Activated CD4-positive, alpha-beta T cell treated with anti-CD3 and anti-CD28 coated beads for 4 hours (primary cell): Measurements from ENCODE around the gene ST3GAL3.
"Not testable (repeated sequence)": the region's sequence is repeated elsewhere in the genome, so short reads cannot be mapped to it uniquely, and the experiment has no call there.

Experiments
- DNase-seq, 2 donors: peaks; one replicate each; pipeline ENCODE4 v3.0.0-alpha.2; 2020

Gene ST3GAL3

GRCh38 chr1:43828574-43828973 lies 121.2 kb downstream of the ST3GAL3 start:
- no peak for DNase-seq

- DNase-seq = no peak
Measured at GRCh38 chr1:43830802-43831201, 123.5 kb downstream of the ST3GAL3 start.

DNA sequence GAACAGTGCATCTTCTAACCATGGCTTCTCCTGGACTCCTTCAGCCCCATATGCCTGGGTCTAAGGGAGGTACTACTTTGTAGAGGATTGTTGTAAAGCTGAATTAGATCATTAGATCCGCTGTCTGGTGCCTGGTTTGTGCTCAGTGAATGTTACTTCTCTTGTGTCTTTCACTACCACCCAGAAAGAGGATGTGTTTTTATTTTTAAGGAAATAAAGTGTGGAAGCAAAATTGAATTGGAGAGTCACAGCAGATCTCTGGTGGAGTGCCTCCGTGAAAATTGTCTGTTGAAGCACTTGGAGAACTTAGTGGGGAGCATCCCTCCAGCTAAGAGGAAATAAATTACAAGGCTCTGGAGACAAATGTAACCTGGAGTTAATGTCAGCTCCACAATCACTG lies 124.5 kb downstream of the ST3GAL3 start:
- no peak for DNase-seq

- DNase-seq = no peak
Measured at GRCh38 chr1:43832255-43832654, 124.9 kb downstream of the ST3GAL3 start.

GRCh38 chr1:43832998-43833397 lies 125.7 kb downstream of the ST3GAL3 start:
- no peak for DNase-seq

GRCh38 chr1:43833902-43834279 lies 126.6 kb downstream of the ST3GAL3 start:
- DNase-seq = not testable (repeated sequence)

DNA sequence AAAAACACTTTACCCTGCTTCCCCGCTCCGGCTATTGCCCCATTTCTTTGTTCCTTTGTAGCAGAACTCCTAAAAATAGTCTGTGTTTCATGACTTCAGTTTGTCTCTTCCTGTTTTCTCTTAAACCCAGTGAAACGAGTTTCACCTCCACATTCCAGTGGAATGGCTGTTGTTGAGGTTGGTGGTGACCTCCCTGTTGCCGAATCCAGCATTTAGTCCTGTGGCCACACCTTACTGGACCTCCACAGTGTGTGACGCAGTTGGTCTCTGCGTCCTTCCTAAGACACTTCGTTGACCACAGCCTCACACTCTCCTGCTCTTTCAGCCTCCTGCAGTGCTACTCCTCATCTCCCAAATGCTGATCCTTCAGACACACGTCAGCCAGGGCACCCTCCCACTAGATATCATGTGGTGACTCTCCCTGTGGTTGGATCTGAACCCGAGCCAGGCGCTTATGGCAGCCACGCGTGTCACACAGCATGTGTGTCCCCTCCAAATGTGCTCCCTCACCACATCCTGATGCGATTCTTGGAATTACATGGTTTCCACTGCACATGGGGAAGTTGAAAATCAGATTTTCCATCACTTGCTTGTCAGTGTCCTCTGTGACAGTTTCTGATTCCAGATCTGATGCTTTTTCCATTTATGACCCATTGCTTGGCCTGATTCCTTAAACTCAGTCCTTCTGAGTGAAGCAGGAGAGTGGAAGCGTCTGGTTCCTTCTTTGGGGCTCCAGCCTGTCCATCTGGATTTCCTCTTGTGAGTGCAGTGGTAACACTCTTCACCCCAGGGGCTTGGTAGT lies 127.1 kb downstream of the ST3GAL3 start:
- no peak for DNase-seq

DNA sequence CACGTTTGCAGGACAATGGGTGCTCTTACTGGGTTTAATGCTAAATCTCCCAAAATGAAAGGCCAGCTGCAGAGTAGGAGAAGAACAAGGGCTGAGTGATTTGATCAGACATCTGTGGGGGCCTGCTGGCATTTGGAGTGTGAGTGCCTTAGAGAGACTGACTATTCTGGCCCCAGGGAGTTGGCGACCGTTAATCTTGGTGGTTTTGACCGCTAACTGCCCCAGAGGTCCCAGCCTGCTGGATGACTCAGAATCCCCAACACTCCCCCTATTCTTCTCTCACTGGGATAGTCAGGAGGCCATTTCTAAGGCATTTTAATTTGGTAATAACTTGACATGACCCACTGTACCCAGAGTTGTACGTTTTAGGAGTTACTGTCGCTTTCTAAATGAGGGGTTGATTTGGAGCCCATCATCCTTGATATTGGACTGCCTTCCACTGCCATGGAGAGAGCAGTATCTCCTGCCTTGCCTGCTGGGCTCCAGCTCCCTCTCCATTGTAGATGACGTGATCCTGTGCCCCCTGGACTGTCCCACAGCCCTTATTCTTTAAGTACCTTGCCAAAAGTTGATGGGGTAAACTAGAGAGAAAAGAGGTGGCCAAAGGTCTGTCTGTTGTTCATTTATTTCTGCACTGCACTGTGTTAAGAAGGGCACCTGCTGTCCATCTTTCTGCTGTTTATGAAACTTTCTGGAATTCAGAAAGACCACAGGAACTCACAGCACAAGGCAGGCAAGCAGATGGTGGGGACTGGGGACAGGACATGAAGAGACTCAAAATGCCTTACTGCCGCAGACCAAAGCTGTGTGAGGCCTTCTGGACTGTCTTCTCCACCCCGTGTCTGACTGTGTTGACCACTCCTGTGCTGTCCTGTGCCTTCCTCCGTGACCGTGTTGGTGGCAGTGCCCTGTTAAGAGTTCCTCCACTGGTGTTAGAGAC lies 128.0 kb downstream of the ST3GAL3 start:
- no peak for DNase-seq

GRCh38 chr1:43836267-43836951 lies 129.1 kb downstream of the ST3GAL3 start:
- peak; percentile 48 to 71 for DNase-seq

- DNase-seq = no peak
Measured at GRCh38 chr1:43839056-43839455, 131.7 kb downstream of the ST3GAL3 start.

DNA sequence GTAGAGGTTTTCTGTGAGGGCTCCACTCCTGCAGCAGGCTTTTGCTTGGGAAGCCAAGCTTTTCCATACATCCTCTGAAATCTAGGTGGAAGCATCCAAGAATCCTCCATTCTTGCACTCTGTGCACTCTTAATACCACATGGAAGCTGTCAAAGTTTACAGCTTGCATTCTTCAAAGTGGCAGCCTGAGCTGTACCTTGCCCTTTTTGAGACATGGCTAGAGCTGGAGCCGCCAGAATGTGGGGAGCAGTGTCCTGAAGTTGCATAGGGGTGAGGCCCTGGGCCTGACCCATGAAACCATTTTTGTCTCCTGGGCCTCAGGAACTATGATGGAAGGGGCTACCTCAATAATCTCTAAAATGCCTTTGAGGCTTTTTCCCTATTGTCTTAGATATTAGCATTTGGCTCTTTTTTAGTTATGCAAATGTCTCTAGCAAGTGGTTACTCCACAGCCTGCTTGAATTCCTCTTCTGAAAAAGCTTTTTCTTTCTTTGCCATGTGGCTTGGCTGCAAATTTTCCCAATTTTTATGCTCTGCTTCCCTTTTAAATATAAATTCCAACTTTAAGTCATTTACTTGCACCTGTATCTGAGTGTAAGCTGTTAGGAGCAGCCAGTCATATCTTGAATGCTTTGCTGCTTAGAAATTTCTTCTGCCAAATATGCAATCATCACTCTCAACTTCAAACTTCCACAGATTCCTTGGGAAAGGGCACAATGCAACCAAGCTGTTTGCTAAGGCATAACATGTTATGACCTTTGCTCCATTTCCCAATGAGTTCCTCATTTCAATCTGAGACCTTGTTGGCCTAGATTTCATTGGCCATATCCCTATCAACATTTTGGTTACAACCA lies 134.2 kb downstream of the ST3GAL3 start:
- no peak for DNase-seq

- no peak for DNase-seq
Measured at GRCh38 chr1:43842175-43842498, 134.8 kb downstream of the ST3GAL3 start.

- no peak for DNase-seq
Measured at GRCh38 chr1:43843684-43844083, 136.3 kb downstream of the ST3GAL3 start.

DNA sequence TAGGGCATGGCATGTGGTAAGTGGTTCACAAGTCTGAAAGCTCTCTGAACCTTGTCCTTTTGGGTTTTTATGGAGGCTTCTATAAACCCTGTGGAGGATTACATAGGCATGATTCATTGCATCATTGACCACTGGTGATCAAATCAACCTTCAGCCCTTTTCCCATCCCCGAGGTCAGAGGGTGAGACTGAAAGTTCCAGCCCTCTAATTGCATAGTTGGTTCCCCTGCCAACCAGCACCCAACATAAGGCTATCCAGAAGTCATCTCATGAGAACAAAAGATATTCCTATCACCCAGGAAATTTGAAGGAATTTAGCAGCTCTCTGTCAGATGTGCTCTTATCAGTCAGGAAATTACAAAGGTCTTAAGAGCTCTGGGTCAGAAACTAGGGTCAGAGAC lies 136.8 kb downstream of the ST3GAL3 start:
- no peak for DNase-seq

GRCh38 chr1:43847290-43847689 lies 140.0 kb downstream of the ST3GAL3 start:
- DNase-seq = no peak

DNA sequence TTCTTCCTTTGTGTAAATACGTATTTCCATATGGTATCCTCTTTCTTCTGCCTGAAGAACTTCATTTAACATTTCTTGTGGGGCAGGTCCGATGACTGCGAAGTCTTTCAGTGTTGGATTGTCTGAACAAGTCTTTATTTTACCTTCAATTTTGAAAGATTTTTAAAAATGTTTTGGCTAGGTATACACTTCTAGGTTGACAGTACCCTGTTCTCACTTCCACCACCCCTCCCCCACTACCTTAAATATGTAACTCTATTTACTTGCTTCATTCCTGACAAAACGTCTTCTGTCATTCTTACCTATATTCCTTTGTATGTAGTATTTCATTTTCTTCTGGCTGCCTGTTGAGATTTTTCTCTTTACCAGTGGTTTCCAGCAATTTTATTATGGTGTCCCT lies 140.5 kb downstream of the ST3GAL3 start:
- no peak for DNase-seq

- no peak for DNase-seq
Measured at GRCh38 chr1:43849670-43850069, 142.3 kb downstream of the ST3GAL3 start.

DNA sequence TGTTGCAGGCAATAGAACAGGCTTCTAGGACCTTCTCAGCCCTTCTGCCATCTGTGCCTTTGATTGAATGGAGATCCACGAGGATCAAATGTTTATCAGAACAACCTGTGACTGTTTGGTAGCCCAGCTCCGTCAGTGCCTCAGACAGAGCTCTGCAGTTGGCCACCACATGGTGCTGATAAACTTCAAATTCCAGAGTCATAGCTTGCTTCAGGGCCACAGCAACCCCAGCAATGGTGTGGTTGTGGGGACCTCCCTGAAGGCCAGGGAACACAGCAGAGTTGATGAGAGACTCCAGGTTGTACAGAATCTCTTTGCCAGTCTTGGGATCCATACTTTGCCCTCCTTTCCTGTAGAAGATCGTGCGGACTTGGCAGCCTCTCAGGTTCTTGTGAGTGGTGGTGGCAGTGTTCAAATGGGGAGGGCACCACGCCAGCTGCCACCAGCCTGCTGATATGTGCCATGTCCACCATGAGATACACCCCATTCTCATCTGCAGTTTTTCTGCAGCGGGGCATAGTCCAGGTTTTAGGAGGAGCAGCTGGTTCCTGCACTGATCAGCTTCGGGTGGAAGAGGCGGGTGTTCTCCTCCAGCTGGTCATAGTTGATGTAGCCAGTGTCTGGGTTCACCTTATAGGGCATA lies 143.4 kb downstream of the ST3GAL3 start:
- no peak for DNase-seq

GRCh38 chr1:43851561-43852338 lies 144.4 kb downstream of the ST3GAL3 start:
- no peak for DNase-seq

DNA sequence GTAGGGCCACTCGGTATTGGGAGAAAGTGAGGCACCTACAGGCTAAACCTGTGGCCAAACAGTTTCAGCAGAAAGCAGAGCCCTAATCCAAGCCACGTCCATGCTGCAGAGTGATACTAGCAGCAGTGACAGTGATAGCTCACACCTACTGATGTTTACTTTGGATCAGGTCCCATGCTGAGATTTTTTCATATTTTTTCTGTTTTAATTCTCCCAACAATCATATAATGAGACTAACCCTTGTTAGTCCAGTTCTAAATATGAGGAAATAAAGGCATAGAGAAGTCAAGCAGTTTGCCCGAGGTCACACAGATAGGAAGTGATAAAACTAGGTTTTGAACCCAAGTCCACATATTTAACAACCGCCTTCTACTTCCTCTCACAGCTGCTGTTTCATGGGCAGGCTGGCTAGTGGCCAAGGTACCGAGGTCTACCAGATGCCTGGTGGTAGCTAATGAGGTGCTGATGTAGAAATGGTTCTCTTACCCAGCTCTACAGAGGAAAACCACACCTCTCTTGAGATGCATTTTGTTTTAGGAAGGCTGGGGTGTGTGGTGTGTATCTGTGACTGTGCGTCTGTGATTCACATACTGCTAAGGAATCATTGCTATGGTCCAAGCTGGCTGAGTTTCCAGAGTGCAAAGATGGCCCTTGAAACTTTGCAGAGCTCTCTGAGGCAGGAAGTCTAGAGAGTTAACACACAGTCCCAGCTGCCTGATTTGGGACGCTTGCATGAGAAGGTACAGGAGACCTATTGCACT lies 146.0 kb downstream of the ST3GAL3 start:
- DNase-seq = no peak
